HCT116 (cell line): ENCODE measurements around the gene HOXB8. TPM values are rescaled to one million over a fixed set of nuclear protein-coding genes. Genes with fewer than 3 reads are reported as not detected.

ENCODE experiments used
- ATAC-seq: fragments of 200-7000 bp; cut with Tn5 transposase; 2 replicates; pipeline ENCODE4 v1.9.1; 2020; ENCODE audit warnings: mild to moderate bottlenecking, moderate library complexity
- BruUV-seq: library from RNA; stranded (reverse); fragments of 400-500 nt; replicated peaks from 2 replicates; lab custom pipeline; 2021; lab: Mats Ljungman, UMichigan
- CTCF ChIA-PET: fragments of 300-600 bp; sonication (Branson Sonifier 250); formaldehyde crosslinking; loops from one replicate; lab custom pipeline; 2021; ENCODE audit warnings: antibody characterized with exemption; lab: Charles Lee
- POLR2A ChIA-PET: fragments of 300-600, 350-600 bp; sonication (Branson Sonifier 250); formaldehyde crosslinking; loops from one replicate; lab custom pipeline; 2021; ENCODE audit warnings: antibody characterized with exemption; lab: Charles Lee
- RAD21 ChIA-PET, 2 experiments: fragments of 300-600 bp; sonication (Branson Sonifier 250); formaldehyde crosslinking; loops; one replicate each; lab custom pipeline; 2023; ENCODE audit warnings: low total read pairs in 2 of 2; ENCODE audit not compliant: uncharacterized antibody in 2 of 2, unreplicated experiment in 2 of 2, low non-redundant PET in 1 of 2; lab: Charles Lee
- DNase-seq: peaks from one replicate; pipeline ENCODE4 v3.0.0-alpha.2; 2010; ENCODE audit warnings: low read depth, low spot score
- H2AFZ ChIP-seq: fragments of 200-600 bp; shearing (Covaris generic), sonication (generic); 2 replicates; pipeline ENCODE4 v1.6.1; 2017; ENCODE audit warnings: low read depth, mixed run types, mixed read lengths, antibody characterized with exemption, low read length; ENCODE audit not compliant: poor library complexity, severe bottlenecking
- H3K27ac ChIP-seq: 2 replicates; pipeline ENCODE4 v1.5.1; 2012; ENCODE audit warnings: low read depth, low read length
- H3K27me3 ChIP-seq: fragments of 200-600 bp; sonication (generic); 2 replicates; pipeline ENCODE4 v1.6.1; 2016; ENCODE audit warnings: mixed run types, low read length, mixed read lengths; ENCODE audit not compliant: insufficient read depth
- H3K36me3 ChIP-seq, 2 experiments: fragments of 200-500 bp in 1 of 2; fragments of 200-600 bp in 1 of 2; sonication (Bioruptor generic) in 1 of 2; sonication (generic) in 1 of 2; 2 replicates each; pipeline versions ENCODE4 v1.5.1 to v1.6.1; 2014 to 2016; ENCODE audit warnings: low read length in 2 of 2, inconsistent platforms in 1 of 2, mixed read lengths in 1 of 2, mixed run types in 1 of 2; ENCODE audit not compliant: insufficient read depth in 2 of 2, control insufficient read depth in 1 of 2
- H3K4me1 ChIP-seq, 2 experiments: fragments of 200-600 bp in 1 of 2; sonication (generic) in 1 of 2; 2 replicates each; pipeline versions ENCODE4 v1.5.1 to v1.6.1; 2012 to 2017; ENCODE audit warnings: low read length in 2 of 2, inconsistent platforms in 1 of 2, mild to moderate bottlenecking in 1 of 2, mixed read lengths in 1 of 2, mixed run types in 1 of 2, moderate library complexity in 1 of 2; ENCODE audit not compliant: insufficient read depth in 2 of 2, control insufficient read depth in 1 of 2
- H3K4me2 ChIP-seq: fragments of 200-600 bp; sonication (generic); 2 replicates; pipeline ENCODE4 v1.6.1; 2017; ENCODE audit warnings: mixed run types, low read length, mixed read lengths
- H3K4me3 ChIP-seq, 2 experiments: fragments of 200-600 bp in 1 of 2; sonication (generic) in 1 of 2; replicated peaks in 1 of 2; 2 replicates each; pipeline ENCODE4 v1.5.1; 2011 to 2016; ENCODE audit warnings: low read length in 2 of 2, control low read depth in 1 of 2, low read depth in 1 of 2, mild to moderate bottlenecking in 1 of 2, mixed read lengths in 1 of 2, mixed run types in 1 of 2
- H3K79me2 ChIP-seq: fragments of 200-600 bp; sonication (generic); 2 replicates; pipeline ENCODE4 v1.6.1; 2017; ENCODE audit warnings: mild to moderate bottlenecking, mixed run types, low read length, moderate library complexity, mixed read lengths; ENCODE audit not compliant: insufficient read depth
- H3K9ac ChIP-seq: fragments of 200-600 bp; sonication (generic); 2 replicates; pipeline ENCODE4 v1.6.1; 2016; ENCODE audit warnings: low read length, mixed read lengths
- H3K9me2 ChIP-seq: fragments of 200-600 bp; sonication (generic), shearing (Covaris generic); 2 replicates; pipeline ENCODE4 v1.6.1; 2017; ENCODE audit warnings: mixed run types, mild to moderate bottlenecking, moderate library complexity; ENCODE audit not compliant: insufficient read depth
- H3K9me3 ChIP-seq, 2 experiments: fragments of 200-500 bp in 1 of 2; fragments of 200-600 bp in 1 of 2; sonication (Bioruptor generic) in 1 of 2; sonication (generic) in 1 of 2; 2 replicates each; pipeline ENCODE4 v1.6.1; 2014 to 2017; ENCODE audit warnings: low read length in 2 of 2, mixed read lengths in 2 of 2, inconsistent platforms in 1 of 2, low read depth in 1 of 2, mild to moderate bottlenecking in 1 of 2, mixed run types in 1 of 2, moderate library complexity in 1 of 2; ENCODE audit not compliant: control insufficient read depth in 1 of 2, insufficient read depth in 1 of 2
- H4K20me1 ChIP-seq: fragments of 200-600 bp; sonication (generic), shearing (Covaris generic); 2 replicates; pipeline ENCODE4 v1.6.1; 2017; ENCODE audit warnings: mixed run types, mild to moderate bottlenecking, moderate library complexity; ENCODE audit not compliant: insufficient read depth
- CBX3 ChIP-seq: IDR thresholded peaks from 2 replicates; pipeline ENCODE4 v1.6.1; 2012; ENCODE audit warnings: low read depth
- EGR1 ChIP-seq: IDR thresholded peaks from 2 replicates; pipeline ENCODE4 v1.6.1; 2012; ENCODE audit warnings: low read depth
- ELF1 ChIP-seq: IDR thresholded peaks from 2 replicates; pipeline ENCODE4 v1.6.1; 2012; ENCODE audit warnings: low read depth, borderline replicate concordance
- FOSL1 ChIP-seq: IDR thresholded peaks from 2 replicates; pipeline ENCODE4 v1.6.1; 2012; ENCODE audit warnings: low read depth
- POLR2A ChIP-seq: IDR thresholded peaks from 2 replicates; pipeline ENCODE4 v1.7.0; 2011; ENCODE audit warnings: borderline replicate concordance; ENCODE audit not compliant: insufficient read depth, insufficient read length; ENCODE audit errors: extremely low read depth
- SIN3A ChIP-seq: IDR thresholded peaks from 2 replicates; pipeline ENCODE4 v1.6.1; 2012; ENCODE audit warnings: low read depth
- intact Hi-C: fragments of 100-400 bp; cut with micrococcal nuclease; formaldehyde crosslinking; loops from 2 replicates; pipeline ENCODE4 v1.10.0; 2022
- total RNA-seq: library from RNA; stranded (reverse); gene quantifications from one replicate; pipeline ENCODE4 v1.2.1, GENCODE V29; 2021; ENCODE audit not compliant: unreplicated experiment

HOXB8 gene
- total RNA-seq, 1 experiment from 2014 or later = 44.7 TPM

- H3K9ac ChIP-seq = no peak overlapping the region
- POLR2A ChIA-PET = no interaction called here
These were observed 48.4 kb downstream of the HOXB8 start for GRCh38 chr17:48566717-48567116.

GRCh38 chr17:48565925-48566710 lies 49.0 kb downstream of the HOXB8 start:
- ATAC-seq = no peak
- BruUV-seq = no TSS peak
- RAD21 ChIA-PET = no interaction called here
- POLR2A ChIA-PET = no interaction called here
- Histone ChIP-seq H3K9me3 (no peaks in the 10 kb centered on the region), H2AFZ (no peak overlapping the region), H3K4me2 (no peak overlapping the region), H3K79me2 (peaks cover 43% of the 10 kb centered on the region), H3K9ac (no peak overlapping the region), H3K9me2 (no peaks in the 10 kb centered on the region), H3K36me3 (no peaks in the 10 kb centered on the region), H3K4me1 (no peaks in the 10 kb centered on the region), H4K20me1 (no peaks in the 10 kb centered on the region), H3K27ac (no peak overlapping the region), H3K4me3 (no peak overlapping the region), H3K27me3 (no peaks in the 10 kb centered on the region)
- CTCF ChIA-PET = no interaction called here
- no peak for DNase-seq
- intact Hi-C loops = no loop called here
- no peak for TF ChIP-seq CBX3

More at GRCh38 chr17:48566717-48567116, 48.4 kb downstream of the HOXB8 start:
- Histone ChIP-seq H3K9me3 (no peaks in the 10 kb centered on the region), H3K4me2 (no peak overlapping the region), H3K4me3 (no peak overlapping the region), H3K36me3 (no peaks in the 10 kb centered on the region; a peak in 1 of 4 replicates), H3K79me2 (peaks cover 48% of the 10 kb centered on the region), H3K27ac (no peak overlapping the region), H4K20me1 (no peaks in the 10 kb centered on the region), H3K4me1 (no peaks in the 10 kb centered on the region), H3K27me3 (no peaks in the 10 kb centered on the region), H3K9me2 (no peaks in the 10 kb centered on the region), H2AFZ (no peak overlapping the region)
- no peak for TF ChIP-seq POLR2A
- TF ChIP-seq FOSL1 = no peak
- no peak for TF ChIP-seq EGR1
- no peak for TF ChIP-seq ELF1
- no peak for TF ChIP-seq SIN3A
- intact Hi-C loops = no loop called here
- ChIA-PET RAD21 (no interaction called here), CTCF (no interaction called here)
- BruUV-seq = no TSS peak
- DNase-seq = no peak
- no peak for ATAC-seq
